Measurements from ENCODE around the gene PCDH10.
"Not testable (repeated sequence)": the region's sequence is repeated elsewhere in the genome, so short reads cannot be mapped to it uniquely, and the experiment has no call there.

Gene PCDH10

GRCh38 chr4:133240451-133240850 is 91.4 kb downstream of the PCDH10 start:
- not testable (repeated sequence) for DNase-seq

All from DMS53 (cell line).